Cardiac septum (tissue), 1 donor: ENCODE results near the gene LPCAT1. TPM values are rescaled to one million over a fixed set of nuclear protein-coding genes. Genes with fewer than 3 reads are reported as not detected.

Source experiments
- DNase-seq: peaks from one replicate; pipeline ENCODE4 v3.0.0-alpha.2; 2020; ENCODE audit warnings: low spot score
- intact Hi-C: fragments of 100-400 bp; cut with DNase I; formaldehyde crosslinking; loops from one replicate; pipeline ENCODE4 v1.14.0; 2022
- total RNA-seq: library from RNA; stranded (reverse); fragmentation: NEBNext Ultra II Directional; extraction: Animal tissue kit (Norgen Biotek cat#: 25700); gene quantifications from one replicate; pipeline ENCODE4 v1.2.1, GENCODE V29; 2021
- donor health status: DM: no; HTN: no; CAD: no.

LPCAT1 gene
- total RNA-seq, 1 donor from 2014 or later: 14.7 TPM

DNA sequence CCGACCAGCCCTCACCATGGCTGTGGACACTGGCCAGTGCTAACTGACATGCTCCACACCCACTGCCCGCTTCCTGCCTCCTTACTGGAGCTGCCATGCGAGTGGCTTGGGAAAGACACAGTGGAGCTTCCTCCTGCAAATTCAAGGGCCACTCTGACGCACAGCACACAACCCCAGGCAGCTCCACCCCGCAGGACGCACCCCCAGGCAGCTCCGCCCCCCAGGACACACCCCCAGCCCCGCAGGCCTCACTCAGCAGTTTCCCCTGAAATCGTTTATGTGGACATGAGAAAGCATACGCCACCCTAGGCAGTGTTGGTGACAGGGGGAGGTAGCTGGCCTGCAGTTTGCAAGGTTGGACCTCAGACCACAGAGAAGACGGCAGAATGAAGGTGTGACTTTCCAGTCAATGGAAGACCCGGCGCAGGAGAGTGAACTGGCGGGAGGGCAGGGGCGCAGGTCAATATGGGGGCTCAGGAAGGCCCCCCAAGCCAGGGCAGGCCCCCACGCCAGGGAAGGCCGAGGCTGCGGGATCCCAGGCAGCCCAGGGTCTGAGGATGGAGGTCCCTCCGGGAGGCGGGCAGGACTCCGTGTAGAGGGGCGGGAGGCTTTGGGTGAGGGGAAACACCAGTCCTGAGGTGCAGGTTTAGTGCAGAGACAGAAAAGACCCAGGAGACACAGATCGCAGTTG lies 21.6 kb downstream of the LPCAT1 start:
- DNase-seq: peak; percentile 88
- intact Hi-C loops: no loop called here

DNA sequence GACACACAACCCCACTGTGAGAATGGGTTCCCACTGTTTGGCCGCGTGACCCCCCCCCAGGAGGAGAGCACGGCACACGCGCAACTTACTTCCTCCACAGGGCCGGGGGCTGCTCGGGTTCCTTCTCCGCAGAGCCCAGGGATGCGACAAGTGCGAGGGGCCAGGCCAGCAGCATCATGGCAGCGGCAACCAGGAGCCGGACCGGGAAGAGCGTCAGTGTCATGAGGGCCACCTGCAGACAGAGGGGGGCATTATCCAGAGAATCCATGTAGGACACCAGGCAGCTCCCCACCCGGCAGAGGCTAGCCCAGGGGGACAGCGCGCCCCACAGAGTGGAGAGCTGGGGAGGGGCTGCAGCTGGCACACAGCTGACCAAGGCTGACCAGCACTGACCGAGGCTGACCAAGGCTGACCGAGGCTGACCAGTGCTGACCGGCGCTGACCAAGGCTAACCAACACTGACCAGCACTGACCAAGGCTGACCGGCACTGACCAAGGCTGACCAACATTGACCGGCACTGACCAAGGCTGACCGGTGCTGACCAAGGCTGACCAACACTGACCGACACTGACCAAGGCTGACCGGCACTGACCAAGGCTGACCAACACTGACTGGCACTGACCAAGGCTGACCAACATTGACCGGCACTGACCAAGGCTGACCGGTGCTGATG lies 22.3 kb downstream of the LPCAT1 start:
- no peak for DNase-seq
- intact Hi-C loops: no loop called here

DNA sequence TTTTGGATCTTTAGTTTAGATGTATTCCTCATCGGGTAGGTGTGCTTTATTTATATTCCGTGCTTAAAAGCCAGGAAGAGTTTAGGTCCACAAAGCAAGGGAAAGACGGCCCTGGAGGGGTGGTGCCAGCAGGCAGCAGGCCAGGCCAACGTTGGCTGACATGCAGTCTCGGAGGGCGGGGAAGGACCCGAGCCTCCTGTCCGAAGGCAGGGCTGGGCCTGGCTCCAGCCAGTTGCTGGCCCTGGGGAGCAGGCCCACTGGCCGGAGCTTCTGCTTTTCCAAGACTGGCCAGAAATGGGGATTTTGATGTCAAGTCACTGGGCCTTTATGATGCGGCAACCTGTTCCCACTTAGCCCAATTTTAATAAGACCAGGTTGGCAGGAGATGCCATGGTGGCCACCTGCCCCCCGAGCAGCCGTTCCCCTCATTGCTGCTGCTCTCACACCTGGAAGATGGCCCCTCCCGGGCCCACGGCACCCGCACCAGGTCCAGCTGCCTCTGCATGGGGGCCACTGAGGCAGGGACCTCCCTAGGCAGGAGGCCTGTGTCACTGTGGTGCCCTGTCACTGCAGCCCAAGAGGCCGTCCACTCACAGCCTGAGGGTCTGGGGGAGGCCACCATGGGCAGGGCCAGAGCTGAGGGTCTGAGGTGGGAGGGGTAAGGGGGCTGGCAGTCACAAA lies 23.2 kb downstream of the LPCAT1 start:
- DNase-seq: peak; percentile 88
- intact Hi-C loops: no loop called here

DNA sequence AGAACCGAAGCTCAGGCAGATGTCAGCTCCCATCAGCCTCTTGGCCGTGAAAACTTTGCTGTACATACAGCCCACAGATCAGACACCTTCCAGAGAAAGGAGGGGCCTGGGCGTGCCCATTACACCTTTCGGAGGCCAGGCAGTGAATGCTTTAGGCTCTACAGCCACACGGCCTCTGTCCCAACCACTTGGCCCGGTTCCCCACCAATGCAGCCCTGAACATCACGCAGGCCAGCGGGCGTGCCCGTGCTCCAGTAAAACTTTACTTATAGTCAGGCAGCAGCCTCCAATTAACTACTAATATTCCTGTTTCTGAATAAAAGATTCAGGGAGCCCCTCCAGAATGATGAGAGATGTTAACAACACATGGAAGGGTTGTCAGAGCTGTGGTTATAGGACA lies 23.9 kb downstream of the LPCAT1 start:
- intact Hi-C loops: no loop called here
- DNase-seq: no peak

DNA sequence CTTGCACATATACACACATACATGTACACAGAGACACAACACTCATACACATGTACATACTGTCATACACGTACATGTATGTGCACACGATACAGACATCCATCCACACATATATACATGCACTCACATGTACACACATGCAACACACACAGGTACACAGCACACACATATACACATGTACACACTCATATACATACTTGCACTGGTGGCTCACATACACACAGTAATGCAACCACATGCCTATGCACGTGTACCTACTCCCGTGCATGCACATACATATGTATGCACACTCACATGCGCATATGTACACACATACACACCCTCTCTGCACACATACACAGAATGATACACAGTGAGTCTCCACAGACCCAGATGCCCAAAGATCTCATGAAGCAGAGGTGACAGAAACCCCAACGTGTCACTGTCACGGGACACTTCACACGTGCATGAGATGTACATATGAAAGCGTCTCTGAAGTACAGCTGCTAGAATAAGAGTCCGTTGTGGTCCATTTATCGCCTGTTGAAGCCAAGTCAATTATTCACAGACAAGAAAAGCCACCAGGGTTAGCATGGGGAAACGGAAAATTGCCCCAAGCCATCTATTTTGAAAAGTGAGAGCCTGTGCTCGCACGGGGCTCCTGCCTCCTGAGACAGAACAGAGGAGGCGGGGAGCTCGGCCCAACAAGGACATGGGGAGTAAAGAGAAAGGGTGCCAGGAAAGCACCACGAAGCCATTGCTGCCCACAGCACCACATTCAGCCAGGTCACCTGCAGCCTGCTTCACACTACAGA lies 24.9 kb downstream of the LPCAT1 start:
- intact Hi-C loops: no loop called here
- no peak for DNase-seq

DNA sequence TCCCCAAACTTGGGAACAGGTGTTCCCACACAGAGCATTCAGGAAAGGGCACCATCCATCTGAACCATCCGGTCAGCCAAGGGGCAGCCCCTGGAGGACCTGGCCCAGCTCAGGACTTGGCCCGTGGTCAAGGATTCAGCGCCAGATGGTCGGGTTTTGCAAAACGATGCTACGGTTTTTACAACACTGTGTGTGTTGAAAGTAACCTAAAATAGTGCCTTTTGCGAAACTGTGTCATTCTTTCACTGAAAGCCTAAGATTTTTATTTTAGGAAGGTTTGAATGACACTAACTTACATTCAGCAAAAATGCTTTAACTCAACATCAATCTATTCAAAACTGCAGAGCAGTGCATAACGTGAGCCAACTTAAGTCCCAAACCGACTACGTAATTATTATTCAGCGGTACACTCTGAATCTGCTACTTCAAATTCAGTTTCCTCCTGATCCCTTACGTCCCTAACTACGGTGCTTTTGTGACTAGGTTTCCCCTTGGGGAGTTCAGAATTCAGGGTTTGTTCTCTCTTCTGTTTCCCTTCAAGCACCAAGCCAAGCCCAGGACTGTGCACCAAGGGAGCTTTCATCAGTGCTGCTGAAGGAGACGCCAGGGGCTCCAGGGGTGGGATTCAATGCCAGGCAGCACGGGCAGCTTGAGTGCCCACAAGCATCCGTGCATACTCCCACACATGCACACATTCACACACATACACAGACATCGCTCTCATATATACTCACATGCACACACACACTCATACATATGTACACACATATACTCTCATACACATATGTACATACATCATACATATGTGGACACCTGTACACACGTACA lies 25.8 kb downstream of the LPCAT1 start:
- intact Hi-C loops: no loop called here
- no peak for DNase-seq

DNA sequence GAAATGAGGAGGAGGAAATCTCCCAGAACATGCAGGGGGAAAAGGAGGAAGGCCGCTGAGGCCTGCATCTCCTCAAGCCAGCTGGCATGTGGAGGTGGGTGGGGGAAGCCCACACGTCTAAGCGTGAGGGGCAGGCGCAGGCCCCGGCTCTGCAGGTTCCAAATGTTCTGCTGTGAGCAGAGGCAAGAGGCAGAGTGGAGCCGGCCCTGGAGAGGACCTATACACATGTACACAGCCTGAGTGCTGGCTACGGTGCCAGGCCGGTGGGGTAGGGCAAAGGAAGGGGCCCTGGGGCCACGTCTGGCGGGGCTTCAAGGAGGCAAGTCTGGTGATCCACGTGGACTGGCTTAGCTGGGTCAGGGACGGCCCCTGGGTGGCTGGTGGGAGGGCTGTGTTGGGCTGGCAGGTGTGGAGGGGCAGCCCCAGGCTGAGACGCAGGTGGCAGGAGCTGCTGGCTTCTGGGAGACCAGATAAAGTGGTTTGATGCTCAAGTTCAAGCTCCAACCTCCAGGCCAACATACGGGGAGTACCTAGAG lies 26.4 kb downstream of the LPCAT1 start:
- DNase-seq: no peak
- intact Hi-C loops: no loop called here

DNA sequence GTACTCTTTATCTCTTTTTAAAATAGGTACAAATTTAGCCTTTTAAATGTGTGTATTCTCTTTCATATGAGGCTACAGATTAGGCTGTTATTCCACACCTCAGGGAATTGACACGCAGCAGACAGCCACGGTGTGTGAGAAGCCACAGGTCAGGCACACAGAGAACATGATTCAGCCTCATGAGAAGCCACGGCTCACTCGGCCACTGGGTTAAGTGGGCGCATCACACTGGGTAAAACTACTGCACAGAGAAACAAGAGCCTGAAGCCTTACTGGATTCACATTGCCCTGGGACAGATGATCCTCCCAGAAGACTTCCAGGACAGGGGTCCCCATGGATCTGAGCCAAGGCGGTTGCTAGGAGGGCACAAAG lies 28.2 kb downstream of the LPCAT1 start:
- intact Hi-C loops: no loop called here
- no peak for DNase-seq

DNA sequence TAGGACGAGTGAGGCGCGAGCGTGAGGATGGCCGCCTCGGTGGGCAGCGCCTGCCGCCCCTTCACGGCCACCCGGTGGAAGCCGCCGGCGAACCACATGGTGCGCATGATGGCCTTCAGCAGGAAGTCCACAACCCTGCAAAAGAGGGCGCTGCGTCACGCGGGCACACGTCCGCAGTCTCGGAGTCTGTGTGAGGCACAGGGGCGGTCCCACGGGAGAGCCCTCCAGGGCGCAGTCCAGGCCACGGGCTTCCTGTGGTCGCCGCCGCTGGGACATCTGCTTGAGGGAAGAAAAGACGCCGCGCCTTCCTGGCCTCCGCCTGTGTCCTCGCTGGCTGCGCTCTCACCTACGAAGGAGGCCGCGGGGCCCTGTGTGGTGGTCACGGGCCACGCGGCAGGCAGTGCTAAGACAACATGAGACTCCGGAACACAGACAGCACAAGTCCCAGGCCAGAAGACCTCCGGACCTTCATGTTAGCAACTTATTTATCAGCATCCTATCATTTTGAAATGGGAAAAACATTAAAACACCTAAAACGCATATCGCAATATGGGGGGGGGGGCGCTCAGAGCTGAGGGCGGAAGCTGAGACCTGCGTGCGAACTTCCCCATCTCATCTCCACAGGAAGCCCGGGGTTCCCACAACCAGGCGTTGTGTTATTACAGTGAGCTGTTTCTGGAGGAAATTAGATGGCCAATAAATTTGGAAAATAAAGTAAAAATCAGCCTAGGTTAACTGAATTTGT lies 28.8 kb downstream of the LPCAT1 start:
- intact Hi-C loops: no loop called here
- DNase-seq: peak; percentile 92

DNA sequence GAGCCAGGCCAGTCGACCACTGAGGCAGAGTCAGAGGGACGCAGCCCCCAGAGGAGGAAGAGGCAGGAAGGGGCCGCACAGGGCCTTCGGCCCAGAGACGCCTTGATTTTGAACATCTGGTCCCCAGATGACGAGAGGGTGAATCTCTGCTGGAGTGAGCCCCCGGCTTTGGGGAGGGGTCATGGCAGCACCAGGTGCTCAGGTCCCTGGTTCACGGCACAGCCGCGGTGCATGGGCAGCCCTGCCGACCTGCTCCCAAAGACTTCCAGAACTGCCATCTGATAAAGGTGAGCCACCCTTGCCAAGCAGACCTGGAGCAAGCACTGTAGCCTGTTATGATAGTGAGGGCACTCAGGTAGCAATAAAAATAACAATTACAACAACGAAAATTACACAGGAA lies 29.8 kb downstream of the LPCAT1 start:
- intact Hi-C loops: no loop called here

DNA sequence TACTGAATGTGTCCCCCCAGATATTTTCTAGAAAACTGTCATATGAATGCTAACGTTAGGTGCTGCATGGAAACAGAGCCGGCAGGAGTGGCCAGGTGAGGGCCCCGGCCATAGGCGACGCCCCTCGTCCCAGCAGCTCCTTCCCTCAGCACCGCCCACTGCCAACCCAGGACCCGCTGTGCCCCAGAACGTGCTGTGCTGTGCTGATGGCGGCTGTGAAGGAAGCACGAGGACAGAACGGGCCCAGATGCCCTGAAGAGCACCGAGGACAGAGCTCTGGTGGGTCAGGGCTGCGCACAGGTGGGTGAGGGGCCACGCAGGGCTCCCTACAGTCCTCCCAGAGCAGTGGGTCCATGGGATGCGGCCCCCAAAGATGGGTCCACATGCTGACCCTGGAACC lies 30.3 kb downstream of the LPCAT1 start:
- no peak for DNase-seq
- intact Hi-C loops: no loop called here

More for the DNA sequence above, 29.8 kb downstream of the LPCAT1 start:
- no peak for DNase-seq

DNA sequence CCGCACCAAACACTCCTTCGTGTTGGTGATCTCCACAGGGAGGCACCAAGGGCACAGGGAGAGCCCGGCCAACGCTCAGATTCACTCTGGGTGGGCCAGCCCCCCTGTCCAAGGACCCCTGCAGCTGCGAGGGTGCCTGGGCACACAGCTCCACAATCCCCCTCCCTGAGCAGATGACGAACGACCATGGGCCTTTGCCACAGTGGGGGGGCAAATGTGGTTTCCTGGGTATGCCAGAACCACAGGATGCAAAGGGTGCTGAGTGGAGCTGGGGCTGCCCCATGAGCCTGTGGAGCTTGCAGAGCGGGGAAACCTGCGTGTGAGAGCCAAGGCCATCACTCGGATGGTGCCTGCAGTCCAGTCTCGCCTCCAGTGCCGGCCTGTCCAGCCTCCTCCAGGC lies 31.0 kb downstream of the LPCAT1 start:
- no peak for DNase-seq
- intact Hi-C loops: no loop called here

DNA sequence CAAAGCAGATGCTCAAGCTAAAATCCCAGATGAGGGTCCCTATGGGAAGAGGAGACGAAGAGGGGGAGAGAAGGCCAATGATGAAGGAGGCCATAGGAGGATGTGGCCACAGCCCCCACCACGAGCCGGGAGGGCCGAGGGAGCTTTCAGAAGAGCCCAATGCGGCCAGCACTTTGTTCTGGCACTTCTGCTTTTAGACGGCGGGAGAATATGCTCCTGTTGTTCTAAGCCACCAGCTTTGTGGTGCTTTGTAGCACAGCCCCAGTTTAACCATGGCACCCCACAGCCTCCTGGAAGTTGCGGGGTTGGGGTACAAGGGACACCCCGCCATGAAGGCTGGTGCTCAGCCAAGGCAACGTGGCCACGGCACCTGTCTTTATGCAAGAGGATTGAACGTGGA lies 33.4 kb downstream of the LPCAT1 start:
- intact Hi-C loops: no loop called here
- no peak for DNase-seq

DNA sequence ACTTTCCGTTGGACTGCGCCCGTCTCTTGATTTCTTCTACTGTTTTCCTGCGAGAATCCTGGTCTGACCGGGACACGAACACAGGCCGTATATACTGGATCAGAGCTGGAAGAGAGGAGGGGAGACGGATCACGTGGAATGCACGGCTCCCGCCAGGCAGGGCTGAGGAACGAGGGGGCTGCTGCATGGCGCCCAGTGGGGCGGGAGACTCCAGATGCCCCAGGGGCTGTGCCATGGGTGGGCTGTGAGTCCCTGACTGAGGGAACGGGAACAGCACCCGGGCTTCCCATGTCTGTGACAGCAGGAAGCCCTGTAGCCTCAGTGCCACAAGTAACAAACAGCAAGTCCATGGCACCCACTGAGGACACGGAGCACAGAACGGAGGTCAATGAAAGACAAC lies 34.0 kb downstream of the LPCAT1 start:
- intact Hi-C loops: no loop called here
- DNase-seq: no peak

DNA sequence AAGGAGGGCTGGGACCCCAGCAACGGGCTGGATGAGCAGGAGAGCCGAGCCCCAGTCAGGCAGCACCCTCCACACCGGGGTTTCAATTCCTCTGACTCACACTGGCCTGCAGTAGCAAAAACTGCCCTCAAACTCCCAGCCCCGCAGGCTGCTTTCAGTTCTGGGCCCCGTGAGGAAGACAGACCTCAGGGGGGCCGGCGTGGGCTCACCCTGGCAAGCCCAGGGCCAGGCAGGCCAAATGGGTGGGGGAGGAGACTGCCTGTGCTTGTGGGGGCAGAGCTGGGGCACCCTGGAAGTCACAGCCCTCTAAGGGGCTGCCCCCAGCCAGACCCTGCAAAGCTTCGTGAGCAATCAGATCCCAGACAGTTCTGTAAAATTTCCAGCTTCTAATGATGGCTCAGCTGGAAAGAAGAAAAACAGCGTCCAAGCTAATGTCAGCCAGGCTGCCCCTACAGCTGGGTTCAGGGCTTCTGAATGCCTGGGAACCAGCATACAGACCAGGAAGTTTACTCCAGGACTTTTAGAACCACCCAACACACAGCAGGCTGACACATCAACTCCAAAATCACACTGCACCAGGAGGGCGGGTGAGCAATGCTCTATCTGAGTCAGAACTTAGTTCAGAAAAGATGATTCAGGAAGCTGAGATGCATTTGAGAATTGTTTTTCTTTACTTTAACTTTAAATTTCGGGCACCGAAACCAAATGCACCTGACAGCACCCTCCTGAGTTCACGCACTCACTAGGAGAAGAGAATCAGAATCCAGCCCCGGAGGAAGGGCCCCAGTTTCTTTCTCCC lies 34.7 kb downstream of the LPCAT1 start:
- intact Hi-C loops: no loop called here
- no peak for DNase-seq

DNA sequence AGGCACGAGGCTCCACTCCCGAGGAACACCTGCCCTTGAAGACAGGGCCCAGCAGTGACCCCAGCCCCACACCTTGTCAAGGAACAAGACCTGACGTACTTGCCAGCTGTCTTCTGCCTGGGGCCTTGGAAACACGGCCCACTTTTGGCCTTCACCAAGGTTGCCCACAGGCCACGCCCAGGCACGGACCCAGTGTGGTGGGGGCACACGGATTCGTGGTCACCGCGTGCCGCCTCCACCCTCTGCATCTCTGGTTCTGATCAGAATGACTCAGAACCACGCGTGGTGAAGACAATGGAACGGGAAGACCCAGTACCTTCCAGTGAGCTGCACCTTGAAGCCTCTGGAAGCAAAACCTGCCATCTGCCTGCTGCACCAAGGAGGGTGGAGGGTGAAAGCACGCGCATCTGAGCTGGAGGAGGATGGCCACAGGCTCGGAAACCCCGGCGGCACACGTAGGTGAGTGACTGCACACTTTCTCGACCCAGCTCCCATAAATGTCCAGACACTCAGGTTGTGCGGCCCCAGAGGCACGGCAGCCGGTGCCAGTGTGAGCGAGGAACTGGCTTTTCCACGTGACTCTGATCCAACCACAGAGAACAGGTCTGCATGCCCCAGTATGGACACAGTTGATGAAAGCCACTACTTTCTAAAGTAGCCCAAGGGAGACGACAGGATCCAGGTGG lies 36.5 kb downstream of the LPCAT1 start:
- no peak for DNase-seq
- intact Hi-C loops: no loop called here

DNA sequence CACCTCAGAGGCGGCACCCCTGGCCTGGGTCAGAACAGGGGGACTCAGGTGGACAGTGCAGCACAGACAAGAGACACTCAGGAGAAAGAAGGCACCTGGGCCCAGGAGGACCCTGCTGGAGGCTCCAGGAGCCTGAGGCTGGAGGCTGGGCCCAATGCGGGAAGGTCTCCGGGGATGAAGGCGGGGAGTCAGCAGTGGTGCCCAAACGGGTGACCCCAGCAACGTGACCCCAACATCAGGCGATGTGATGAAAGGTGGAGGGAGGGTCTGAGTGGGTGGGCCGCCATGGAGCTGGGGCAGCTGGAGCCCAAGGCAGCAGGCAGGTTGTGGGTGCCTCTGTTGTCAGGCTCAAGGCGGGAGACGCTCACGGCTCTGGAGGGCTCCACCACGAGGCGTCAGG lies 37.5 kb downstream of the LPCAT1 start:
- no peak for DNase-seq
- intact Hi-C loops: no loop called here
